Bronchial epithelial cell (primary cell): ENCODE results near the gene ANKRD55. TPM values are rescaled to one million over a fixed set of nuclear protein-coding genes. Genes with fewer than 3 reads are reported as not detected.
A peak's percentile ranks its signal among the peaks of the same experiment; 100 is the strongest.

Experiments
- DNase-seq: peaks from one replicate; pipeline ENCODE4 v3.0.0-alpha.2; 2010; ENCODE audit warnings: low read depth
- FAIRE-seq: peaks from 2 replicates; lab custom pipeline; 2011; peaks lifted over from hg19 to GRCh38; lab: Jason Lieb, UNC
- H3K27me3 ChIP-seq: 2 replicates; pipeline ENCODE4 v1.5.1; 2011; ENCODE audit warnings: low read length; ENCODE audit not compliant: control insufficient read depth, insufficient read depth
- H3K36me3 ChIP-seq: 2 replicates; pipeline ENCODE4 v1.5.1; 2011; ENCODE audit warnings: low read length; ENCODE audit not compliant: control insufficient read depth, insufficient read depth
- H3K4me3 ChIP-seq: 2 replicates; pipeline ENCODE4 v1.5.1; 2011; ENCODE audit warnings: mild to moderate bottlenecking, low read depth, low read length, control low read depth
- total RNA-seq: library from RNA; depleted of rRNA; stranded (reverse); fragments of >200 nt; gene quantifications from 2 replicates; pipeline ENCODE4 v1.2.1, GENCODE V29; 2014
- TF ChIP-seq, protein P1 (sequence below): IDR thresholded peaks from 2 replicates; pipeline ENCODE4 v1.5.1; 2011; ENCODE audit warnings: mild to moderate bottlenecking, moderate library complexity, low read length, control low read depth, inconsistent platforms; ENCODE audit not compliant: insufficient read depth, severe bottlenecking

The ANKRD55 gene
- total RNA-seq, 1 donor from 2014 or later: not detected

DNA sequence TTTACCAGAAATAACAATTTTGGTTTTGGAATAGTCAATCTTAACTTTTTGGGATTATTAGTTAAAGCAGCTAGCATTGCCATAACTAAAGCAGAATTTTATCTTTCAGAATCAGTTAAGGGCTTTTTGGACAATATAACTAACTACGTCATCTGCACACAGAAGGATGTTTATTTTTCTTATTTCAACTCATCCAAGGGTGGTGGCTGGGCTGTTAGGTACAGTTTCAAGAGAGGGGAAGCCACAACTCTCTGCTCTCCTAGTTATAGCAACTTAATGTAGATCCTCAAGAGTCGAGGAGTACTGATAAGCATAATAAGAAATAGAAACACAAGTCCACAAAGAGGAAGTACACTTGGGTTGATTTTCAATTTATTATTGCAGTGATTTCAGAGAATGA, 65.6 kb downstream of the ANKRD55 start:
- Histone ChIP-seq H3K27me3 (no peaks in the 10 kb centered on the region), H3K4me3 (no peak overlapping the region), H3K36me3 (no peaks in the 10 kb centered on the region)
- DNase-seq: no peak
- TF ChIP-seq, protein P1, sequence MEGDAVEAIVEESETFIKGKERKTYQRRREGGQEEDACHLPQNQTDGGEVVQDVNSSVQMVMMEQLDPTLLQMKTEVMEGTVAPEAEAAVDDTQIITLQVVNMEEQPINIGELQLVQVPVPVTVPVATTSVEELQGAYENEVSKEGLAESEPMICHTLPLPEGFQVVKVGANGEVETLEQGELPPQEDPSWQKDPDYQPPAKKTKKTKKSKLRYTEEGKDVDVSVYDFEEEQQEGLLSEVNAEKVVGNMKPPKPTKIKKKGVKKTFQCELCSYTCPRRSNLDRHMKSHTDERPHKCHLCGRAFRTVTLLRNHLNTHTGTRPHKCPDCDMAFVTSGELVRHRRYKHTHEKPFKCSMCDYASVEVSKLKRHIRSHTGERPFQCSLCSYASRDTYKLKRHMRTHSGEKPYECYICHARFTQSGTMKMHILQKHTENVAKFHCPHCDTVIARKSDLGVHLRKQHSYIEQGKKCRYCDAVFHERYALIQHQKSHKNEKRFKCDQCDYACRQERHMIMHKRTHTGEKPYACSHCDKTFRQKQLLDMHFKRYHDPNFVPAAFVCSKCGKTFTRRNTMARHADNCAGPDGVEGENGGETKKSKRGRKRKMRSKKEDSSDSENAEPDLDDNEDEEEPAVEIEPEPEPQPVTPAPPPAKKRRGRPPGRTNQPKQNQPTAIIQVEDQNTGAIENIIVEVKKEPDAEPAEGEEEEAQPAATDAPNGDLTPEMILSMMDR: no peak
- no peak for FAIRE-seq

GRCh38 chr5:56166671-56167385, 66.3 kb downstream of the ANKRD55 start:
- no peaks in the 10 kb centered on the region for H3K27me3 ChIP-seq

GRCh38 chr5:56164376-56164775, 68.8 kb downstream of the ANKRD55 start:
- no peak overlapping the region for H3K4me3 ChIP-seq
- H3K27me3 ChIP-seq: no peaks in the 10 kb centered on the region
- H3K36me3 ChIP-seq: no peaks in the 10 kb centered on the region
- TF ChIP-seq, protein P1: no peak
- FAIRE-seq (no peak), DNase-seq (no peak)

More at GRCh38 chr5:56166671-56167385, 66.3 kb downstream of the ANKRD55 start:
- TF ChIP-seq, protein P1: no peak
- Histone ChIP-seq H3K36me3 (no peaks in the 10 kb centered on the region), H3K4me3 (no peak overlapping the region)
- DNase-seq (peak; percentile 39), FAIRE-seq (no peak)

DNA sequence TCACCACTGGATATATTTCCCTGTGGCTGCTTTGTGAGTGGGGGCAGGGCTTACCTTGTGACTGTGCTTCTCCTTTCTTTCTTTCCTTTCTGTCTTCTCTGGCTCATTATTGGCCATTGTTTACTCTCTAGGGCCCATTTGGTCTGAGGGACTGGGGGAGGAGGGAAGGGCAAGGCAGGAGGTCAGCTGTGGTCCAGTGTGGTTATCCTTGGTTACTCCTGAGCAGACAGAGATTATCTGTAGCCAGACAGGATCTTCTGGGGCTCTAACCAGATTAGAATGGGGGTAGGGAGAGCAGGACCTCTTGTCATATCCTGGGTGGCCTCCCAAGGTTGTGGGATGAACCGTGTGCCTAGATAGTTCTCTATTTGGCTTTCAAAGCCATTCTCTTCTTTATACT, 71.2 kb downstream of the ANKRD55 start:
- TF ChIP-seq, protein P1: no peak
- FAIRE-seq (no peak), DNase-seq (no peak)
- no peak overlapping the region for H3K4me3 ChIP-seq
- H3K36me3 ChIP-seq: no peaks in the 10 kb centered on the region
- no peaks in the 10 kb centered on the region for H3K27me3 ChIP-seq

DNA sequence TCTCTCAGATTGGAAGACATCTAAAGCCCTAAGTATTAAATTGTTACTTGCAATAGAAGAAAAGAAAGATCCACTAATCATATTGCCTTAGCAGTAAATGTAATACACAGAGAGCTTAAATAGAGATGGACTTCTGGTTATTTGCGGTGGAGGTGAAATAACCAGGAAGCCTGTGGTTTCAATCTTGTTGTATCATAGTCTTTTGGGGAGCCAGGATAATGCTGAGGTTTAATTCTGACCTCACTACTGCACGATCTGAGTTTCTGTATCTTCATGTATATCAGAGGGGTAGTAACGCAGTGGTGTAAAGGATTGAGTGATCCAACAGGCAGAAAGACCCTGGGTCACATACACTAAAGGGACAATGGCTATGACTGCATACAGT, 71.7 kb downstream of the ANKRD55 start:
- H3K36me3 ChIP-seq: no peaks in the 10 kb centered on the region
- H3K4me3 ChIP-seq: no peak overlapping the region
- no peak for FAIRE-seq

More for the DNA sequence above, 71.7 kb downstream of the ANKRD55 start:
- no peak for DNase-seq
- no peaks in the 10 kb centered on the region for H3K27me3 ChIP-seq
- TF ChIP-seq, protein P1: no peak
